Fibroblast of skin of right biceps (primary cell): ENCODE data around the gene CNOT4.

Source experiments
- DNase-seq: peaks from one replicate; pipeline ENCODE4 v3.0.0-alpha.2; 2013

CNOT4 gene, protein sequence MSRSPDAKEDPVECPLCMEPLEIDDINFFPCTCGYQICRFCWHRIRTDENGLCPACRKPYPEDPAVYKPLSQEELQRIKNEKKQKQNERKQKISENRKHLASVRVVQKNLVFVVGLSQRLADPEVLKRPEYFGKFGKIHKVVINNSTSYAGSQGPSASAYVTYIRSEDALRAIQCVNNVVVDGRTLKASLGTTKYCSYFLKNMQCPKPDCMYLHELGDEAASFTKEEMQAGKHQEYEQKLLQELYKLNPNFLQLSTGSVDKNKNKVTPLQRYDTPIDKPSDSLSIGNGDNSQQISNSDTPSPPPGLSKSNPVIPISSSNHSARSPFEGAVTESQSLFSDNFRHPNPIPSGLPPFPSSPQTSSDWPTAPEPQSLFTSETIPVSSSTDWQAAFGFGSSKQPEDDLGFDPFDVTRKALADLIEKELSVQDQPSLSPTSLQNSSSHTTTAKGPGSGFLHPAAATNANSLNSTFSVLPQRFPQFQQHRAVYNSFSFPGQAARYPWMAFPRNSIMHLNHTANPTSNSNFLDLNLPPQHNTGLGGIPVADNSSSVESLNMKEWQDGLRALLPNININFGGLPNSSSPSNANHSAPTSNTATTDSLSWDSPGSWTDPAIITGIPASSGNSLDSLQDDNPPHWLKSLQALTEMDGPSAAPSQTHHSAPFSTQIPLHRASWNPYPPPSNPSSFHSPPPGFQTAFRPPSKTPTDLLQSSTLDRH

DNA sequence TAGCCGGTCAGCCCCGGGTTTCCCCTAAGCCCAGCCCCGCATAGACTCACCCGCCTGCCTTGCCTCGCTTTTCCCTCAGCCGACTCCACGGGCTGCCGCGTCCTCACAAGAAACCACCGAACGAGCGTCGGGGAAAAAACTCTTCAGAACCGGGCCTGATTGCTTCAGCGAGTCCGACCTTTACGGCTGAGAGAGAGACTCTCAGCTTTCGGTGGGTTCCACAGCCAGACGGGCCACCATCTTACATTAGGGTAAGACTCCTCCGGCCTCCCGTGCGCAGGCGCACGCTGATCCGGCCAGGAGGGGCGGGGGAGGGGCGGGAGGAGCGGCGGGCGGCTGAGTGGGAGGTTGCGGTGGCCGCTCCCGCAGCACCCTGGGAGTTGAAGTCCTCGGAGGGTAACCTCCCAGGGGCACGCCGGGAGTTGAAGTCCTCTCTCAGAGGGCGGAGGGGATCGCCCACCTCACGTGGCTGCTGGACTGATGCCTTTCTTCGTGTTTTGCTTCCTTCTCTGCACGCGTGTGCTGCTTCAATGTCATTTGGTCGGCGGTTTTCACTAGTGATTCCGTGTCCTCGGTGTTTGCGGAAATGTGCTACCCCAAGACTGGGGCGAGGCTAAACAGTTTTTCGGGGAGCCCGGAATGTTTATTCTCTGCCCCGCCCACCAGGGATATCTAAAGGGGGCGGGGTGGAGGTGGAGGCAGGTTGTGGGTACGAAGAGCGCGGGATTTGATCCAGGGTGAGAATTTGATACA lies at the start of gene CNOT4:
TSS of gene CNOT4 (minus strand) at position 264 of the 753 bp plus-strand sequence. CDS start 71,771 bp downstream, outside the sequence.
- DNase-seq, result peak; percentile 95

DNA sequence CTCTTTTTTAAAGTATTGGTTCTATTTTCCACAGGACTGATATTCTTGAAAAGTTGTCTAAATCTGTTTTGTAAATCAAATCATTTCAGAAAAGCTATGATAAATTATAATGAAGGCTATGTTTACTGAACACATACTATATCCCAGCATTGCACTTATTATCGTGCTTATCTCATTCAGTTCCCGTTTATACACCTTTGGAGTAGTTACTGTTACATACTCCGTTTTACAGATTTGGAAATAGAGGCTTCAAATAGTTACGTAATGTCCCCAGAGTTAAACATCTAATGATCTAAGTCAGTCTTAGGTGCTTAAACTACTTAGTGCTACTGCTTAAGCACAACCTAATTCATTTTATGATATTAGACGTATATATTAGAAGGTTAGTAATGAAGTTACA lies 49.0 kb upstream of the CNOT4 start:
- no peak for DNase-seq

DNA sequence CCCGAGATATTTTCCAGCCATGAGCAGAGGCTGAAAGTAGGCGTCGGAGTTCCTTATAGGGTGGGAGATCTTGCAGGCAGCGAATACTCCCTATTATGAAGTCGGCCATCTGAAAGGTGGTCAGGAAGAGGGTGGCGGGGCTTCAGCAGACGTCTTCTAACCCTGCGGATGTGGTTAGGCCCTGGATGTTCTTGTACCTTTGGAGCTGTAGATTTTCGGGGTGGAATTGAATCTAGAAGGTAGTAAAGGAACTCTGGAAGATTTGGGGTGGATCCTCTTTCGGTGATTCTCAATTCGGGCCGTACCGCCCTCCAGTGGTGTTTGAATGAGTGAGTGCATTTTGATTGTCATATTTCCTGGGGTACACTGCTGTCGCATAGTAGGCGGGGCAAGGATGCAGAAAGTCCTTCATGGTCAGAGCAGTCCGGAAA lies 48.5 kb upstream of the CNOT4 start:
- DNase-seq, result peak; percentile 70

DNA sequence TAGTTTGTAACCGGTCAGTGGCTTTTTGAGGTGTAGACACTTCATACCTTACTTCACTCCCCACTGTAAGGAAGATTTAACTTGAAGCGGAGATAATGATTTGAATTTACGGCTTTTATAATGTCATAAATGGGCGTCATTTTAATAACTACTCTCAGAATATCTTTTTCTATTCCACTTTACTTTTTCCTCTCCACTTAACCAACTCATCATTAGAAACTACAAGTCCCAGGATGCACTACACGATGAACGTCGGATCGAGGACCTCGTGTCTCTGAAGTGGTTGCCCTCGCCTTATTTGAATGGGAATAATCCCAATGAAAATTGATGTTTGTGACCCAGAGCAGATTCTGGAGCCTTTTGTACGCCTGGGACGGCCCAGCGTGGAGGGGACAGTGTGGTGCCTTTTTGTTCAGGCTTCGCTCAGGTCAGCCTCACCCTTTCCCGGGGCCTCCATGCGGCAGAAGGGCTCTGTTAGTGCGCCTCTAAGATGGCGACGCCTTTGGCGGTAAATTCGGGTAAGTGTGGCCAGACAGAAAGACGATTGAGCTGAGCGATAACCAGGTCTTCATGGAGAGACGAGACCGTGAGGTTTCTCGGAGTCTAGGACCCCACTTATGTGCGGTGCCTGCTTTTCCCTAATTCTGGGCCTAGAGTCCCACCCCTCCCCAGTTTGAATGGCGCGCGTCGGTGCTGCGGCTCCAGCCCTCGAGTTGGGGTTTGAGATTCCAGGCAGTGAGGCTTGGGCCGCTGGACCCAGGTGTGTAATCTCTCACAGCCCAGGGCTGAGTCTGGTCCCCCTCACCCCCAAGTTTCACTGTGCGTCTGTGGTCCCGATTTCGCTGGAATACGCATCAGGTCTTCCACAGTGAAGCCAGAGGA lies 47.8 kb upstream of the CNOT4 start, which contains the start of gene NUP205:
TSS of gene NUP205 (plus strand) at position 463 of the 882 bp plus-strand sequence. CDS start at position 491, 28 bp downstream.
- peak; percentile 80 for DNase-seq

DNA sequence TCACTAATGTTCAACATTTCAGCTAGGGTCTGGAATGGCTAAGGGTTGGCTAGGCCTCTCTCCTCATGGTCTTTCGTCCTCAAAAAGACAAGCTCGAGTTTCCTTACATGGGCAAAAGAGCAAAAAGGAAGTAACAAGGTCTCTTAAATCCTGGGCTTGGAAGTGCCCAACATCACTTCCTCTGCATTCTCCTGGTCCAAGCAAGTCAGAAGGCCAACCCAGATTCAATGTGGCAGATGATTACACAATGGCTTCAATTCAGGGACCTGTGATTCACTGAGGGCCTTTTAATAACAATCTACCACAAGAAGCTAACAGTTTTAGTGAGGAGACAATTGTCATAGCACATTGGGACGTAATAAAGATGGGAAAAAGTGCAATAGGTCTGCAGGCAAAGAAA lies 43.4 kb upstream of the CNOT4 start:
- DNase-seq, result no peak

DNA sequence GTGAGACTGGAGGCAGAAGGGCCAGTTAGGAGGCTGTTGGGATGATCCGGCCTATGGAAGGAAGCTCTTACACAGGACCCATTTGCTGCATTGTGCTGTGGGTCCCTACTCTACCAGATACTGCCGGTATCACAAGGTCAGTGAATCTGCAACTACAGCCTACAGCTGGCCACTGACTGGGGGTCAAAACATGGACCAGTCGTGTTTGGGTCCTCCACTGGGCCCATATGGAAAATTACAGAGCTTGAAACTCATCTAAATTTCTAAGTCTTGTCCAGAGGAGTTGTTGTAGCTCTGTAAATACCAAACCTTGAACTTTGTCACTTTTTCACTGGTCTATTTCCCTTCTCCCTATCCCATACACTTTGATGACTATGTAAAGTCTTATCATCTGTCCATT lies 42.2 kb upstream of the CNOT4 start:
- no peak for DNase-seq

DNA sequence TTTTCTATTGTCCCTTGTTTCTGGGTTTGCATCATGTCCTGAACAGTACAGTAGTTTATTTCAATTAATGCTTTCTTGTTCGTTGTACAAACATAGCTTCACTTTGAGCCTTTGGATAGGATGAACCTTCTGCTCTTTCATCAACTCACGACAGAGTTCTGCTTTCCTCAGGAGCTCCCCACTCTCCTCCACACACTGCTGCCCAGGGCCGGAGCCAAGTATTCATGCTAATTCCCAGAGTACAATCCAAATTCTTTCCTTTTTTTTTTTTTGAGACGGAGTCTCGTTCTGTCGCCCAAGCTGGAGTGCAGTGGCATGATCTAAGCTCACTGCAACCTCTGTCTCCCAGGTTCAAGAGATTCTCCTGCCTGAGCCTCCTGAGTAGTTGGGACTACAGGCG lies 40.3 kb upstream of the CNOT4 start:
- no peak for DNase-seq

DNA sequence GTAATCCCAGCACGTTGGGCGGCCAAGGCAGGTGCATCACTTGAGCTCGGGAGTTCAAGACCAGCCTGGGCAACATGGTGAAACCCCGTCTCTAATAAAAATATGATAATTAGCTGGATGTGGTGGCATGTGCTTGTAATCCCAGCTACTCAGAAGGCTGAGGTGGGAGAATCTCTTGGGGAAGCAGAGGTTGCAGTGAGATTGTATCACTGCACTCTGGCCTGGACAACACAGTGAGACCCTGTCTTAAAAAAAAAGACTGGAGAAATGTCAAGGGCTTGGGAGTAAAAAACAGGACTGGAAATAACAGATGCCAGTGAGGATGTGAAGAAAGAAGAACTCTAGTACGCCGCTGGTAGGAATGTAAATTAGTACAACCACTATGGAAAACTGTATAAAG lies 31.1 kb upstream of the CNOT4 start:
- DNase-seq, result no peak

DNA sequence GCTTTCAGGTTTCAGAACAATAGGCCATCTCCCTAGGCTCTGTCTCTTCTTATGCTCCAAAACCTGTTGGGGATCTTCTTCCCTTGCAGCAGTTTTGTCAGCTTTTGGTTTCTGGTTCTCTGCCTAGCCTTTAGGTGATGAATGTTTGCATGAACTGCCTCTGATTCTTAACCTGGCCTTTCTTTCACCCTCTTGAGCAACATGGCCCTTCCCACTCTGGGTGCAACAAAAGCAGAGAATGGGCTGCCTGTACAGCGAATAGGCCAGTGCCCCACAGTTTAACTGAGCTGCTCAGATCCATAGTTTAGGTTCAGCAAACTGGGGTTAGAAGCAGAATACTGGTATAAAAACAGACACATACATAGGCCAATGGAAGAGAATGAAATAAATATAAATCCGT lies 29.7 kb upstream of the CNOT4 start:
- DNase-seq, result no peak

DNA sequence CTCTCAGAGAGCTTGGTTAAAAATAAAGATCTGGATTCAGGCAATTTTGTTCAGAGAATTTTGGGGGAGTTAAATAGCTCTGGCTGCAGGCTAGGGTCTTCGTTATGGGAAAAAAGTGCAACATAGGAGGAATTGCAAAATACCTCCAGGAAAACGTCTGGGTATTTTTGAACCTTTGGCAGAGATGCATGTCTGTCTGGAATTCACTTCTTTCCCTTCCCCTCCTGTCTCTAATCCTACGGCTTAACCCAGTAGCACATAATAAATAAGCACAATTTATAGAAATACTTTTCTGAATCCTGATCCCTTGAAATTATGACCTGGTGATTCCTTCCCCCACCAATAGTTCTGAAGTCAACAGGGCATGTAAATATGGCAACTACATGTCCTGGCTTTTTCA lies 28.5 kb upstream of the CNOT4 start:
- no peak for DNase-seq

DNA sequence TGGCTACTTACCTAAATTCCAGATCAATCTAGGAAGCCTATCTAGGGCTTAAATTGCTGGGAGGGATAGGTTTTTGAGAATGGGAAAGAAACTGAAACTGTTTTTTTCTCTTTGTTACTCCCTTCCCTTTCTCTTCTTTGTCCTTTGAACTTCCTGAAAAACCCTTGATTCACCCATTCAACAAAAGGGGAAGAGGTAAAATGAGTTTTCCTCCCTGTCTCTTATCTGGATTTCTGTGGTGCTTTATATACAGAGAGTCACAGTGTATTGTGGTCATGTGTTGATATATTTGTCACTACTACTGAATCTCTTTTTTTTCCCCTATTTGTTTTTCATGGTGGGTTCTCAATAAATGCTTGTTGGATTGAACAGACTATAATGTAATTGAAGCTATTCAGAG lies 28.0 kb upstream of the CNOT4 start:
- no peak for DNase-seq

DNA sequence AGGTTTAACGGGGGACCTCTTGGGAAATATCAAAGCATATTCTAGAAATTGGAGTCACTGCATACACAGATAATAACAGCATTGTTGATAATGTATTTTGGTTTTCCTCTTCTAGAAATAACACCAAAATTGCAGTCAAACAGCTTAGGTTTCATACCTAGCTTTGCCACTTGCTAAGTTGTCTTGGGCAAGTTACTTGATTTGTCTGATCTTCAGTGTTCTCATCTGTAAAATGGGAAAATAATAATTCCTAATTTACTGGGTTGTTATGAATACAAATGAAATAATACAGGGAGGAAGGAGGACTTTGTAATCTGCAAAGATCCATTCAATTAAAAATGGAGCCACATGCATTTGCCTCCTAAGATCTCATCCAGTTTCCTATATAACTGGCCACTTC lies 27.6 kb upstream of the CNOT4 start:
- no peak for DNase-seq

DNA sequence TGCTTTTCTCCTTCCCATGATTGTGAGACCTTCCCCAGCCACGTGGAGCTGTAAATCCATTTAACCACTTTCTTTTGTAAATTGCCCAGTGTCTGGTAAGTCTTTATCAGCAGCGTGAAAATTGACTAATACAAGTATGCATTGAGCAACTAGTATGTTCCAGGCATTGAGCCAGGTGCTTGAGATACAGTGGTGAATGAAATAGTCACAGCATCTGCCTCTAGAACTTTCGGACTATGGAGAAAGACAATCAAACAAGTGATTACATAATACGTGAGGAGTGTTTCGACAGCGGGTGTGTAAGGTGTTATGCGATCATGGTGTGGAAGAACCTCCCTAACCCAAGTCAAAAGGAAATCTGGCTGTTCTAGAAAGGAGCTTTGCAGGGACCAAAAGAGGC lies 26.2 kb upstream of the CNOT4 start:
- peak; percentile 25 for DNase-seq

DNA sequence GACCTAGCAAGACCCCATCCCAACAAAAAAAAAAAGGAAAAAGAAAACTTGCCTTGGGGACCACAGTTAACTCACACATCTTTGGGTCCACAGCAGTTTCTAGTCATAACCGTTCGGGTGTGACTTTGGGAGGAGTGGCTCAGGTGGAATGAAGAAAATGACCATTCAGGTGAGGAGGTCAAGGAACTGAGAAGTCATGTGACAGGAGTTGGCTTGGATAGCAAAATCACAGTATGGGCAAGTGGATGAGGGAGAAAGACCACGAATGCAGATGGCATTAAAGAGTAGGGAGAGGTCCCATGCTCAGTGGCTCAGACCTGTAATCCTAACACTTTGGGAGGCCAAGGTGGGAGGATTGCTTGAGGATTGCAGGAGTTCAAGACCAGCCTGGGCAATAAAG lies 17.1 kb upstream of the CNOT4 start:
- DNase-seq, result no peak

DNA sequence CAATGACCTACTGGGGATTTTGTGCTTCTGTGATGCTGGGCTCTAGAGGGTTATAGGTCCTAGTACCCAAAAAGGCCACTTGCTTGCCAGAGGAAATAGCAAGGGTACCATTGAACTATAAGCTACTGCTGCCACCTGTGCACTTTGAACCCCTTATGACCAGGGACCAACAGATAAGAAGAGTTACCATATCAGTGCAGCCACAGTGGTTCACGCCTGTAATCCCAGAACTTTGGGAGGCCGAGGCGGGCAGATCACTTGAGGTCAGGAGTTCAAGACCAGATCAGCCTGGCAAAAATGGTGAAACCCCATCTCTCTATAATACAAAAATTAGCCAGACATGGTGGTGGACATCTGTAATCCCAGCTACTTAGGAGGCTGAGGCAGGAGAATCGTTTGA lies 15.5 kb upstream of the CNOT4 start:
- no peak for DNase-seq

DNA sequence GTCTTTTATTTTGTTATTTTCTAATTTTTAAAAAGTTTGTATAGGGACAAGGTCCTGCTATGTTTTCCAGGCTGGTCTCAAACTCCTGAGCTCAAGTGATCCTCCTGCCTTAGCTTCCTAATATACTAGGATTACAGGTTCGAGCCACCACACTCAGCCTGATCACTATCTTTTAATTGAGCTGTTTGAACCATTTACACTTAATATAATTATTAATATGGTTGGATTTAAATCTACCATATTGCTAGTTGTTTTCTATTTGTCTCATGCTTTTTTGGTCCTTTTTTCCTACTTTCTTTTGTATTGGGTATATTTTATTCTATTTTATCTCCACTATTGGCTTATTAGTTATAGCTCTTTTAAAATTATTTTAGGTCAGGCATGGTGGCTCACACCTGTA lies 13.2 kb upstream of the CNOT4 start:
- DNase-seq, result no peak

DNA sequence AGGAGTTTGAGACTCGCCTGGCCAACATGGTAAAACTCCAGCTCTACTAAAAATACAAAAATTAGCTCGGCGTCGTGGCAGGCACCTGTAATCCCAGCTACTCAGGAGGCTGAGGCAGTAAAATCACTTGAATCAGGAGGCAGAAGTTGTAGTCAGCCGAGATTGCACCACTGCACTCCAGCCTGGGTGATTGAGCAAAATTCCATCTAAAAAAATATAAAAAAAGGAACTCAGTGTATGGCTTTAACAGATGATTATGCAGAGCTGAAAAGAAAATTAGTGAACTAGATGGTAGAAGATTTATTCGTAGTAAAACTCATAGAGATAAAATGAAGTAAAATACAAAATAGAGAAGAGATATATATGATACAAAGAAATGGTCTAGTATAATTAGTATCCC lies 12.6 kb upstream of the CNOT4 start:
- no peak for DNase-seq

DNA sequence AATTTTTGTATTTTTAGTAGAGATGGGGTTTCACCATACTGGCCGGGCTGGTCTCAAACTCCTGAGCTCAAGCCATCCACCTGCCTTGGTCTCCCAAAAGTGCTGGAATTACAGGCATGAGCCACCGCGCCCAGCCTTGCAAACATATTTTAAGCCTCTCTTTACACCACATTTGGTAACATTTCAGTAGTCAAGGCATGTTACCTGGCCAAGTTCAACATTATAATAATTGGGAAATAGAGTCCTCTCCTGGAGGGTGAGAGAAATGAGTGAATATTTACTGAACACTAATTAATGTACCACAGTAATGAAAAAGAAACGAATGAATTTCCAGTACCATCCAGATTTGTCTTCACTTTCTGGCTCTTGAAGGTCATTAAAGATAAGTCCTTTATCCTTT lies 10.0 kb upstream of the CNOT4 start:
- DNase-seq, result no peak

DNA sequence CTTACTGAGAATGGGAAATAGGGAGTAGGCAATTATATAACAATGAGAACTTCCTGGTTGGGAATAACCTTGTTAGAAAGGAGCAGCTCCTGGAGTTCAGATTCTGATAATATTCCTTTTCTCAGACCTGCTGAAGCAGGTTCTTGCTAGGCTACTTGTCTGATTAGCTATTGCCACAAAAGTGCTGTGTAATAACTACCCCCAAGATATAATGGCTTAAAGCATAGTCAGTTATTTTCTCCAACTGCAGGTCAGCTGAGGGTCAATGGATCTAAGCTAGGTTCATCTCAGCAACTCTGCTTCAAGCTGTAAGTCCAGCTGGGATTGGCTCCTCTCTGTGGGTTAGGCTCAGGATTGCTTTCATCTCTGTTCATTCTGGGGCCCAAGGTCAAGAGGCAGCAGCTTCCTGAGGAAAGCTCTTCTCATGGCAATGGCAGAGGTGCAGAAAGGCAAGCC lies 9.4 kb upstream of the CNOT4 start:
- no peak for DNase-seq

DNA sequence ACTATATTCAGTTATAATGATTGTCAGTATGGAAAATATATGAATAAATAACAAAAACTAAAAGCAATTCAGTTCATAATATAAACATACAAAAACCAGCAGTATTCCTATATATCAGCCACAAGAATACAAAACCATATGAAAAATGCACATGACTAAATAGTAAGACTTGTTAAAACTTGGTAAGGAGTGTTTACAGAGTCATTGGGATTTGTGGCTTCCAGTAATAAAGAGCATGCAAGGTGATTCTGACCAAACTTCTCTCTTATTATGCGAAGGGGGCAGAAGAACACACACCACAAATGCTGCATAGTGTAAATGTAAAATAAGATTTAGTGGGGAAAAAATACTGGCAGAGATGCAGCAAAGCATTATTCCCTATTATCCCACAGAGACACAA lies 8.8 kb upstream of the CNOT4 start:
- no peak for DNase-seq

DNA sequence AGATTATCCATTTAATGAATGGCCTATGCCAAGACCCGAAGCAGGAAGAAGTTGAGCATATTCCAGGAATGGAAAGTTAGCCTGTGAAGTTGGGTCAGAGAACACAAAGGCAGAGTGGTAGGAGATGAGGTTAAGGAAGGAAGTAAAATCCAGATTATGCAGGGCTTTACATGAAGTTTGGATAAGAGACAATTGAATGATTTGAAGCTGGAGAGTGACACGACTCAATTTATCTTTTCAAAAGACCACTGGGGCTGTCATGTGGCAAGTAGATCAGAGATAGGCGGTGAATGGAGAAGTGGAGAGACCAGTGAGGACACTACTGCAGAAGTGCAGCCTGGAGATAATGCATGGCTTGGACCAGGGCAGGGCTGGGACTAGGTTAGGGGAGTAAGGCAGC lies 7.2 kb upstream of the CNOT4 start:
- no peak for DNase-seq

DNA sequence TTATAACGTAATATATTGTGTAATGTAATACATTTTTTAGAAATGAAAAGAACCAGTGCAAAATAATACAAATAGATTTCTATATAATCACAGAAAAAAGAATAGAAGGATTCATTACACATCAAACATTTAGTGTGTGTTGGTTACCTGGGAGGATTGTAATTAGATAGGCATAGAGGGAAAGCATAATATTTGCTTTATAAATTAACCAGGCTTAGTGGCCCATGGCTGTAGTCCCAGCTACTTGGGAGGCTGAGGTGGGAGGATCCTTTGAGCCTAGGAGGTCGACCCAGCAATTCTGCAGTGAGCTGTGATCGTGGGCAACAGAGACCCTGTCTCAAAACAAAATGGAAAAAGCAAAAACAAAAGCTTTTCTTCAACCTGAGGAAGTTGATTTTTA lies 5.0 kb upstream of the CNOT4 start:
- DNase-seq, result no peak
